Body of pancreas (tissue), 4 donors: ENCODE data around the gene YY1AP1. TPM values are rescaled to one million over a fixed set of nuclear protein-coding genes. Genes with fewer than 3 reads are reported as not detected.
"Not testable (repeated sequence)": the region's sequence is repeated elsewhere in the genome, so short reads cannot be mapped to it uniquely, and the experiment has no call there.

Experiments
- ATAC-seq: fragments of 150-250 bp; one replicate; pipeline ENCODE4 v1.9.1; 2016
- DNase-seq, 4 donors: peaks; one replicate each; pipeline ENCODE4 v3.0.0-alpha.2; 2019
- H3K27ac ChIP-seq, 4 donors: fragments of 200-600 bp; sonication (generic); 1 replicate in 3 of 4; 2 replicates in 1 of 4; pipeline versions ENCODE4 v1.5.1 to v1.6.1; 2016 to 2019; ENCODE audit warnings: mild to moderate bottlenecking in 1 of 4, mixed read lengths in 1 of 4, moderate library complexity in 1 of 4
- H3K27me3 ChIP-seq, 2 donors: fragments of 200-600 bp; sonication (generic); one replicate each; pipeline ENCODE4 v1.6.0; 2016; ENCODE audit warnings: mild to moderate bottlenecking in 1 of 2
- H3K36me3 ChIP-seq, 2 donors: fragments of 200-600 bp; sonication (generic); replicated peaks in 1 of 2; 2 replicates each; pipeline ENCODE4 v1.5.1; 2016; ENCODE audit warnings: low read depth in 2 of 2; ENCODE audit not compliant: insufficient read depth in 1 of 2
- H3K4me1 ChIP-seq: fragments of 200-600 bp; sonication (generic); one replicate; pipeline ENCODE4 v1.6.0; 2016
- H3K4me3 ChIP-seq, 2 donors: fragments of 200-600 bp; sonication (generic); 1 replicate in 1 of 2; 2 replicates in 1 of 2; pipeline ENCODE4 v1.5.1; 2016 to 2019
- H3K9me3 ChIP-seq, 3 donors: fragments of 200-600 bp; sonication (generic); 1 replicate in 2 of 3; 2 replicates in 1 of 3; pipeline ENCODE4 v1.5.1; 2016
- CTCF ChIP-seq, 7 experiments: fragments of 450-650 bp in 4 of 7; fragments of 200-600 bp in 3 of 7; sonication (generic) in 3 of 7; IDR thresholded peaks; one replicate each; pipeline ENCODE4 v1.5.1; 2016 to 2019; ENCODE audit warnings: antibody characterized with exemption in 7 of 7
- POLR2A ChIP-seq, 3 donors: fragments of 450-650 bp; IDR thresholded peaks; one replicate each; pipeline ENCODE4 v1.6.1; 2016; ENCODE audit warnings: antibody characterized with exemption in 3 of 3, mild to moderate bottlenecking in 2 of 3
- WGBS, 2 donors: methylation state at CpG; one replicate each; pipeline ENCODE4 v1.1.5; 2017; 5-methylcytosine and 5-hydroxymethylcytosine counted together
- intact Hi-C: fragments of 100-400 bp; cut with DNase I; formaldehyde crosslinking; loops from one replicate; pipeline ENCODE4 v1.15.1; 2023
- total RNA-seq, 2 donors: library from RNA; depleted of rRNA; stranded (reverse); fragments of >200 nt; gene quantifications; one replicate each; pipeline ENCODE4 v1.1.0, GENCODE V29; 2016

Gene YY1AP1
- 10 to 100 TPM; 40.5 to 90.6 TPM for total RNA-seq

- Histone ChIP-seq H3K27me3 (no peaks in the 10 kb centered on the region), H3K36me3 (peaks cover 0 to 8% of the 10 kb centered on the region in 2 donors), H3K27ac (peak within 1 kb of the TSS; percentile 98 to 99 (median 98)), H3K4me3 (peak within 1 kb of the TSS; percentile 79 to 92), H3K4me1 (peaks cover 26% of the 10 kb centered on the region), H3K9me3 (no peaks in the 10 kb centered on the region)
- WGBS, 2 donors: 0% methylated on average over 23 to 80 of the region's 81 CpGs
- intact Hi-C loops: no loop called here
- DNase-seq (peak; percentile 91 to 93 (median 92)), ATAC-seq (peak; percentile 96)
- peak; percentile 35 to 89 (median 76) for TF ChIP-seq POLR2A (IDR thresholded peaks at IDR 0.05)
- TF ChIP-seq CTCF (IDR thresholded peaks at IDR 0.05): peak in 3 of 7 experiments; percentile 7 to 28 (median 14)
Observed at GRCh38 chr1:155688324-155689080, at the start of gene YY1AP1. Gene YY1AP1 (minus strand): TSS chr1:155688774. CDS start chr1:155680436, 8,338 bp downstream.

- ATAC-seq (peak; percentile 63), DNase-seq (peak; percentile 42 to 67 (median 60))
- Histone ChIP-seq H3K27me3 (no peaks in the 10 kb centered on the region), H3K27ac (no peak overlapping the region), H3K36me3 (peaks cover 0 to 6% of the 10 kb centered on the region in 2 donors), H3K4me1 (no peaks in the 10 kb centered on the region), H3K9me3 (no peaks in the 10 kb centered on the region), H3K4me3 (no peak overlapping the region)
- 56 to 62% methylated on average over 12 of the region's 12 CpGs for WGBS, 2 donors
- TF ChIP-seq POLR2A (IDR thresholded peaks at IDR 0.05) (no peak), CTCF (IDR thresholded peaks at IDR 0.05) (peak in 6 of 7 experiments; percentile 41 to 62 (median 49))
- intact Hi-C loops: no loop called here
Observed at GRCh38 chr1:155729031-155729898, 40.7 kb upstream of the YY1AP1 start.

GRCh38 chr1:155725142-155725541 is 36.6 kb upstream of the YY1AP1 start:
- 89 to 98% methylated on average over 3 of the region's 3 CpGs for WGBS, 2 donors
- intact Hi-C loops: no loop called here
- no peak overlapping the region for H3K27ac ChIP-seq
- no peak for ATAC-seq
- TF ChIP-seq POLR2A (IDR thresholded peaks at IDR 0.05) (no peak), CTCF (IDR thresholded peaks at IDR 0.05) (no peak)
- H3K4me1 ChIP-seq: no peaks in the 10 kb centered on the region
- DNase-seq: no peak
- no peak overlapping the region for H3K4me3 ChIP-seq
- peaks cover 0 to 9% of the 10 kb centered on the region in 2 donors for H3K36me3 ChIP-seq
- no peaks in the 10 kb centered on the region for H3K9me3 ChIP-seq
- H3K27me3 ChIP-seq: no peaks in the 10 kb centered on the region

- Histone ChIP-seq H3K9me3 (no peaks in the 10 kb centered on the region), H3K27ac (no peak overlapping the region), H3K4me1 (no peaks in the 10 kb centered on the region), H3K4me3 (no peak overlapping the region), H3K36me3 (peaks cover 0 to 9% of the 10 kb centered on the region in 2 donors), H3K27me3 (no peaks in the 10 kb centered on the region)
- 87% methylated on average over 4 of the region's 4 CpGs; no CpG with 5 or more reads in 1 of the 2 donors for WGBS, 2 donors
- DNase-seq (no peak), ATAC-seq (no peak)
- no peak for TF ChIP-seq POLR2A (IDR thresholded peaks at IDR 0.05)
- TF ChIP-seq CTCF (IDR thresholded peaks at IDR 0.05): no peak
- intact Hi-C loops: no loop called here
Observed at GRCh38 chr1:155719703-155720102, 31.1 kb upstream of the YY1AP1 start.

- intact Hi-C loops, ATAC-seq, DNase-seq, H3K9me3 ChIP-seq, H3K4me3 ChIP-seq, H3K27ac ChIP-seq, H3K27me3 ChIP-seq, H3K4me1 ChIP-seq, H3K36me3 ChIP-seq: not testable (repeated sequence)
- WGBS, 2 donors: 89 to 96% methylated on average over 6 of the region's 6 CpGs
Observed at GRCh38 chr1:155718524-155719115, 30.0 kb upstream of the YY1AP1 start.
